ENCODE data around the gene FDX2. TPM values are rescaled to one million over a fixed set of nuclear protein-coding genes. Genes with fewer than 3 reads are reported as not detected.
"Not testable (repeated sequence)": the region's sequence is repeated elsewhere in the genome, so short reads cannot be mapped to it uniquely, and the experiment has no call there.

FDX2 gene
- total RNA-seq, 1 donor from 2014 or later = 22.3 TPM

- Mint-ChIP-seq H3K4me1 (ENCODE audit: low read depth) (no peaks in the 10 kb centered on the region), H3K4me3 (ENCODE audit: unreplicated experiment) (no peak overlapping the region), H3K27ac (ENCODE audit: unreplicated experiment) (no peak overlapping the region), H3K9me3 (ENCODE audit: low read depth) (no peaks in the 10 kb centered on the region), H3K27me3 (ENCODE audit: low read depth) (no peaks in the 10 kb centered on the region), H3K36me3 (ENCODE audit: low read depth) (no peaks in the 10 kb centered on the region)
- TF ChIP-seq, protein P1, sequence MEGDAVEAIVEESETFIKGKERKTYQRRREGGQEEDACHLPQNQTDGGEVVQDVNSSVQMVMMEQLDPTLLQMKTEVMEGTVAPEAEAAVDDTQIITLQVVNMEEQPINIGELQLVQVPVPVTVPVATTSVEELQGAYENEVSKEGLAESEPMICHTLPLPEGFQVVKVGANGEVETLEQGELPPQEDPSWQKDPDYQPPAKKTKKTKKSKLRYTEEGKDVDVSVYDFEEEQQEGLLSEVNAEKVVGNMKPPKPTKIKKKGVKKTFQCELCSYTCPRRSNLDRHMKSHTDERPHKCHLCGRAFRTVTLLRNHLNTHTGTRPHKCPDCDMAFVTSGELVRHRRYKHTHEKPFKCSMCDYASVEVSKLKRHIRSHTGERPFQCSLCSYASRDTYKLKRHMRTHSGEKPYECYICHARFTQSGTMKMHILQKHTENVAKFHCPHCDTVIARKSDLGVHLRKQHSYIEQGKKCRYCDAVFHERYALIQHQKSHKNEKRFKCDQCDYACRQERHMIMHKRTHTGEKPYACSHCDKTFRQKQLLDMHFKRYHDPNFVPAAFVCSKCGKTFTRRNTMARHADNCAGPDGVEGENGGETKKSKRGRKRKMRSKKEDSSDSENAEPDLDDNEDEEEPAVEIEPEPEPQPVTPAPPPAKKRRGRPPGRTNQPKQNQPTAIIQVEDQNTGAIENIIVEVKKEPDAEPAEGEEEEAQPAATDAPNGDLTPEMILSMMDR (IDR thresholded peaks at IDR 0.05) = no peak
- DNase-seq (ENCODE audit: low spot score) = no peak
Observed at GRCh38 chr19:10344780-10345179, 29.0 kb upstream of the FDX2 start.

DNA sequence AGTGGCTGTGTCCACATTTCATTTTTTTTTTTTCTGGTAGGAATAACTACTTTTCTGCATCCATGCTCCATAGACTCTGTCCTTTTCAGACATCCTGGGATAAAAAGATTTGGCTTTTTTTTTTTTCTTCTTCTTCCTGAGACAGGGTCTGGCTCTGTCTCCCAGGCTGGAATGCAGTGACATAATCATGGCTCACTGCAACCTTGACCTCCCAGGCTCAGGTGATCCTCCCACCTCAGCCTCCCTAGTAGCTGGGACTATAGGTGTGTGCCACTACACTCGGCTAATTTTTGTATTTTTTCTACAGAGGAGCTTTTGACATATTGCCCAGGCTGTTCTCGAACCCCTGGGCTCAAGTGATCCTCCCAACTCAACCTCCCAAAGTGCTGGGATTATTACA lies 27.7 kb upstream of the FDX2 start:
- Mint-ChIP-seq H3K27me3 (ENCODE audit: low read depth) (no peaks in the 10 kb centered on the region), H3K36me3 (ENCODE audit: low read depth) (no peaks in the 10 kb centered on the region), H3K4me1 (ENCODE audit: low read depth) (no peaks in the 10 kb centered on the region), H3K4me3 (ENCODE audit: unreplicated experiment) (no peak overlapping the region), H3K27ac (ENCODE audit: unreplicated experiment) (no peak overlapping the region), H3K9me3 (ENCODE audit: low read depth) (no peaks in the 10 kb centered on the region)
- no peak for DNase-seq (ENCODE audit: low spot score)
- TF ChIP-seq, protein P1 (IDR thresholded peaks at IDR 0.05) = no peak

- H3K4me1 Mint-ChIP-seq (ENCODE audit: low read depth) = peaks cover 2% of the 10 kb centered on the region
- TF ChIP-seq, protein P1 (IDR thresholded peaks at IDR 0.05) = no peak
Observed at GRCh38 chr19:10339977-10340376, 24.2 kb upstream of the FDX2 start.

DNA sequence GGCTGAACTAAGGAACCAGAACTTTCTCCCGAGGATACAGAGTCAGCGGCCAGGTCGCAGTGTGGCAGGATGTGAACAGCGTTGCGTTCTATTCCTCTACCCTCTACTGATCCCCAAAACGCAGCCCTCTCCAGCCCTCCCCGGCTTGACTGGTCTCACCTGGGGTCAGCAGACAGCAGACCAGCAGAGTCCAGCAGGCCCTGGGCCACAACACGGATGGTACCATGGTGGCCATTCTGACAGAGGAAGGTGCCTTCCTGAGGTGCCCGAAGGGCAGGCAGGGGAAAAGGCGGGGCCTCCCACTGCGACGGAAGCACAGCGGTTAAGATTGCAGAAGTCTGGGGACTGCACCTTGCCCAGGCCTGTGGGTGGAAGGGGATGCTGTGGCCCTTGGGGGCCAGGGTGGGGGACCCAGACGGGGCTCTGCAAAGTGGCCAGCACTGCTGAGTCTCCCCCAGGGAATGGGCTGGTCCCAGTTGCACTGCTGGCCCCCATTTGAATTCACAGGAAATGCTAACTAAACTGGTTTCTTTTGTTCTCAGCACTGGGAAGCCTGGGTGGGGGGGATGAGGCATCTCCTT lies 23.7 kb upstream of the FDX2 start, which contains the start of gene ICAM3:
Gene ICAM3, minus strand, starts transcription at position 245 of the 581 bp plus-strand sequence. Its CDS starts 10 bp downstream, at position 235.
- no peak for DNase-seq (ENCODE audit: low spot score)
- H3K9me3 Mint-ChIP-seq (ENCODE audit: low read depth) = no peaks in the 10 kb centered on the region
- H3K4me1 Mint-ChIP-seq (ENCODE audit: low read depth) = peaks cover 6% of the 10 kb centered on the region
- no peaks in the 10 kb centered on the region for H3K27me3 Mint-ChIP-seq (ENCODE audit: low read depth)
- H3K36me3 Mint-ChIP-seq (ENCODE audit: low read depth) = no peaks in the 10 kb centered on the region
- TF ChIP-seq, protein P1 (IDR thresholded peaks at IDR 0.05) = no peak
- no peak within 1 kb of the TSS for H3K4me3 Mint-ChIP-seq (ENCODE audit: unreplicated experiment)
- H3K27ac Mint-ChIP-seq (ENCODE audit: unreplicated experiment) = no peak within 1 kb of the TSS

More at GRCh38 chr19:10339977-10340376, 24.2 kb upstream of the FDX2 start:
- Mint-ChIP-seq H3K9me3 (ENCODE audit: low read depth) (no peaks in the 10 kb centered on the region), H3K27ac (ENCODE audit: unreplicated experiment) (no peak overlapping the region), H3K36me3 (ENCODE audit: low read depth) (no peaks in the 10 kb centered on the region), H3K27me3 (ENCODE audit: low read depth) (no peaks in the 10 kb centered on the region), H3K4me3 (ENCODE audit: unreplicated experiment) (no peak overlapping the region)
- DNase-seq (ENCODE audit: low spot score) = no peak

GRCh38 chr19:10338940-10339339 lies 23.1 kb upstream of the FDX2 start:
- no peak overlapping the region for H3K4me3 Mint-ChIP-seq (ENCODE audit: unreplicated experiment)

DNA sequence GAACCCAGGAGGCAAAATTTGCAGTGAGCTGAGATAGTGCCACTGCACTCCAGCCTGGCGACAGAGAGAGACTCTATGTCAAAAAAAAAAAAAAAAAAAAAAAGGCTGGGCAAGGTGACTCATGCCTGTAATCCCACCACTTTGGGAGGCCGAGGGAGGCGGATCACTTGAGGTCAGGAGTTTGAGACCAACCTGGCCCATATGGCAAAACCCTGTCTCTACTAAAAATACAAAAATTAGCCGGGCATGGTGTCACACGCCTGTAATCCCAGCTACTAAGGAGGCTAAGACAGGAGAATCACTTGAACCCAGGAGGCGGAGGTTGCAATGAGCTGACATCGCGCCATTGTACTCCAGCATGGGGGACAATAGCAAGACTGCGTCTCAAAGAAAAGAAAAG lies 20.9 kb upstream of the FDX2 start:
- not testable (repeated sequence) for H3K27ac Mint-ChIP-seq (ENCODE audit: unreplicated experiment); DNase-seq (ENCODE audit: low spot score); H3K36me3 Mint-ChIP-seq (ENCODE audit: low read depth); H3K9me3 Mint-ChIP-seq (ENCODE audit: low read depth); H3K4me3 Mint-ChIP-seq (ENCODE audit: unreplicated experiment); H3K27me3 Mint-ChIP-seq (ENCODE audit: low read depth)
- peaks cover 27% of the 10 kb centered on the region for H3K4me1 Mint-ChIP-seq (ENCODE audit: low read depth)

More at GRCh38 chr19:10338940-10339339, 23.1 kb upstream of the FDX2 start:
- H3K9me3 Mint-ChIP-seq (ENCODE audit: low read depth) = no peaks in the 10 kb centered on the region
- peaks cover 11% of the 10 kb centered on the region for H3K4me1 Mint-ChIP-seq (ENCODE audit: low read depth)
- DNase-seq (ENCODE audit: low spot score) = no peak
- TF ChIP-seq, protein P1 (IDR thresholded peaks at IDR 0.05) = no peak
- no peak overlapping the region for H3K27ac Mint-ChIP-seq (ENCODE audit: unreplicated experiment)
- no peaks in the 10 kb centered on the region for H3K36me3 Mint-ChIP-seq (ENCODE audit: low read depth)
- no peaks in the 10 kb centered on the region for H3K27me3 Mint-ChIP-seq (ENCODE audit: low read depth)

All from chondrocyte (in vitro differentiated cells).